GM19025 (cell line): Measurements from ENCODE around the gene PLAC9.
"Not testable (repeated sequence)": the region's sequence is repeated elsewhere in the genome, so short reads cannot be mapped to it uniquely, and the experiment has no call there.

Source experiments
- ATAC-seq: cut with Tn5 transposase; IDR thresholded peaks from one replicate; pipeline ENCODE4 v1.9.1; 2021; ENCODE audit warnings: mild to moderate bottlenecking, low read depth, moderate library complexity; ENCODE audit not compliant: unreplicated experiment

The PLAC9 gene

DNA sequence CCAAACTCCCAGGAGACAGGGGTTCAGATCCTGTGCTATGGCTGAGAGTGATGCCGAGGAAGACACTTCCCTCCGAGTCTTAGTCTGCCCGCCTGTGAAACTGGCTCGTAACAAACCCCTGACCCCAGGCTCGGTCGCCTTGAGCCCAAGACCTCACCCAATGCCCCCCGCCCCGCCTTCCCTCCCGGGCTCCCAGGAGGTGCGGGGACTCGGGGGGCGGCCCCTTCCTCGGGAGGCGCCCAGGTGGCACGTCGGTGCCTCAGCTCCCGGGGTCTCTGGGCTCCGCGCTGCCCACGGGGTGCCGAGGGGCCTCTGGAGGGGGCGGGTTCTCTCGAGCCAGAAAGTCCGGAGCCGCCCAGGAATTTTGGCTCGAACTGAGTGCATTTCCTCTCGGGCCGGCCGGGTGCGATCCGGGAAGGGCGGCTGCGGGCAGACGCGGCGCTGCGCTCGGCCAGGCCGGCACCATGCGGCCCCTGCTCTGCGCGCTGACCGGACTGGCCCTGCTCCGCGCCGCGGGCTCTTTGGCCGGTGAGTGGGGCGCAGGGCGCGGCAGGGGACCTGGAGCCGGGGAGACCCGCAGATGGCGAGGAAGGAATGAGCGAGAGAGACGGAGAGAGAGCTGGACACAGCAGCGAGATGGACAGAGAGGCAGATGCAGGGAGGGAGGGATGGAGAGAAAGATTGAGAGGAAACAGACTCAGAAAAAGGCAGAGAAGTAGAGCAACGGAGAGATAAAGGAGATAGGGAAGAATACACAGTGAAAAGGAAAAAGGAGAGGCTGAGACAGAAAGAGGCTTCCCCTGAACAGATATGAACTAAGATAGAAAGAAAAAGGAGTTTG, at the start of gene PLAC9:
TSS of gene PLAC9 (plus strand) at position 432 of the 841 bp plus-strand sequence. CDS start at position 465, 33 bp downstream.
- no peak for ATAC-seq

- ATAC-seq, result no peak
Observed at GRCh38 chr10:80090121-80090520, 42.4 kb upstream of the PLAC9 start.

- no peak for ATAC-seq
Observed at GRCh38 chr10:80094231-80094630, 38.3 kb upstream of the PLAC9 start.

DNA sequence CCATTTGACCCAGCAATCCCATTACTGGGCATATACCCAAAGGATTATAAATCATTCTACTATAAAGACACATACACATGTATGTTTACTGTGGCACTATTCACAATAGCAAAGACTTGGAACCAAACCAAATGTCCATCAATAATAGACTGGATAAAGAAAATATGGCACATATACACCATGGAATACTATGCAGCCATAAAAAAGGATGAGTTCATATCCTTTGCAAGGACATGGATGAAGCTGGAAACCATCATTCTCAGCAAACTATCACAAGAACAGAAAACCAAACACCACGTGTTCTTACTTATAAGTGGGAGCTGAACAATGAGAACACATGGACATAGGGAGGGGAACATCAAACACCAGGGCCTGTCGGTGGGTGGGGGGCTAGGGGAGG, 34.3 kb upstream of the PLAC9 start:
- ATAC-seq, result not testable (repeated sequence)

DNA sequence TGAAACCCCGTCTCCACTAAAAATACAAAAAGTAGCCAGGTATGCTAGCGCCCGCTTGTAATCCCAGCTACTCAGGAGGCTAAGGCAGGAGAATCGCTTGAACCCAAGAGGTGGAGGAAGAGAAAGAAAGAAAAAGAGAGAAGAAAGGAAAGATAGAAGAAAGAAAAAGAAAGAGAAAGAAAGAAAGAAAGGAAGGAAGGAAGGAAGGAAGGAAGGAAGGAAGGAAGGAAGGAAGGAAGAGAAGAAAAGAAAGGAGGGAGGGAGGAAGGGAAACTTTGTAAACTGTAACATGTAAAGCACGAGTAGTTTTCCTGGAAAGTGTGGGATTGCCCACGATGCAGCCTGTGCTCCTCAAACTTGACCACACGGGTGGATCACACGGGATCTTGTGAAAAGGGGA, 33.2 kb upstream of the PLAC9 start:
- ATAC-seq, result not testable (repeated sequence)

- no peak for ATAC-seq
Observed at GRCh38 chr10:80100116-80100515, 32.4 kb upstream of the PLAC9 start.

DNA sequence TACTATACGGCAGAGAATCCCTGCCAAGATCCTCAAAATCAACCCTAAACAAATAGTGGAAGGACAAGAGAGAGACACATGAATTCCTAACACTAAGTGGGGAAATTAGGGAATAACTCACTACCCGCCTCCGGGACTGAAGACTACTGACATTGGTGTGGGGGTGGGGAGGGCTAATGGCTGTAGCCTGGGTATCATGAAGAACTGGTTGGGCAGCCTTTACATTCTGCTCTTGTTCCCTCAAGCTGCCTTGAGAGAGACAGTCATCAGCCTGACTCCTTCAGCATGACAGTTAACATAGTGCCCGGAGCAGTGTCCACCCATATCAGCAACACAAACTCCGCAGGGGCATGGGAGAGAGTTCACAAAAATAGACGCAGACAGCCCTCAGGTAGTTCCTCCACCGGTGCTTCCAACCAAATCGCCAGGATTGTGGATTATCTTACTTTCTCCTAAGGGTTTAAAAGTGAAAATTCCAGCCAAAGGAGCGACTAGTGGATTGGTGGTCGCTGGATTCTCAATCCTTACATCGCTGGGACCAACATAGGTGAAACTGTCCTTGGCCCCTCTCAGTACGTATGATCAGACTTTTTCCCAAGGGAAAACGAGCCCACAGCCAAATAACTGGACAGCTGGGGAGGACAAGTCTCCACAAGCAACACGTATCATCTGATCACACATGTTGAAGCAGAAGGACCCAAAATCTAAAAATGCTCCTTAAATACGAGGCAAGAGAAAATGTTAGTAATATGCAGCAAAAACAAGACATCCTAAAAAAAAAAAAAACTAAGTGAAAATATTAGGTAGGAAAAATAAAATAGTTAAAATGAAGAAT, 31.5 kb upstream of the PLAC9 start:
- ATAC-seq, result no peak

DNA sequence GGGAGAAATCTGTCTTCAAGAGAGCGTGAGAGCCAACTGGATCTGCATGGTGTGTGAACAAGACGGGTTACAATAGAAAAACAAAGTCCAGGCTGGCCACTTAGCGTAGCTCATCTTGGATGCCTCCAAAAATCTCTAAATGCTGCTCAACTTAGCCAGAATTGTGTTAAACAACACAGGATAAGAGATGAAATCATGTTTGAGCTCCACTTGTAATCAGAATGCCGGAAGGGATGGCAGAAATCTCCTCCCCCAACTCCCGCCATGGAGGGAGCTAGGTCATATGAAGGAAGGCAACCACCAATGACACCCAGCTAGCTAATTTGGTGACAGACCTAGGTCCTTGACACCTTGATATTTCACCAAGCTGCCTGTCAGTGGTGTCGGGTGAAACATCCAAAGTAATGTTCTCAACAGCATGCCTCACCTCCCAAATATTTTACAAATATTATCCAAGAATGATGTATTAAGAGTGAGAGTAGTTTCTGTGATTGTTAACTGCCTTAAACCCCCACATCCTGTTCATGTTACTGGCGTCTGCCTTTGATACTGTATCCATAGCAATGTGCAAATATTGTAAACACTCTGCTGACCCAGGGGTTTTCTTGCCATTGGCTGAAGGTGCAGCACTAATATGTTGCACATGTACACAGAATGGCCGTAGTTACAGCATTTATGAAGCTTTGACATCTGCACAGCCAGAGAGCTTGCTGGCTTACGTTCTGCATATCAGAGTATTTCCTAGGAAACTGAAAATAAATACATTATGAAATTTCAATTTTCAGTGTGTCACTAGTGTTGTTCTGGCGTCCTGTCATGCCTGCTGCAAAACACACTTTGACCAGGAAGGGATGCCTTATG, 28.2 kb upstream of the PLAC9 start:
- no peak for ATAC-seq

DNA sequence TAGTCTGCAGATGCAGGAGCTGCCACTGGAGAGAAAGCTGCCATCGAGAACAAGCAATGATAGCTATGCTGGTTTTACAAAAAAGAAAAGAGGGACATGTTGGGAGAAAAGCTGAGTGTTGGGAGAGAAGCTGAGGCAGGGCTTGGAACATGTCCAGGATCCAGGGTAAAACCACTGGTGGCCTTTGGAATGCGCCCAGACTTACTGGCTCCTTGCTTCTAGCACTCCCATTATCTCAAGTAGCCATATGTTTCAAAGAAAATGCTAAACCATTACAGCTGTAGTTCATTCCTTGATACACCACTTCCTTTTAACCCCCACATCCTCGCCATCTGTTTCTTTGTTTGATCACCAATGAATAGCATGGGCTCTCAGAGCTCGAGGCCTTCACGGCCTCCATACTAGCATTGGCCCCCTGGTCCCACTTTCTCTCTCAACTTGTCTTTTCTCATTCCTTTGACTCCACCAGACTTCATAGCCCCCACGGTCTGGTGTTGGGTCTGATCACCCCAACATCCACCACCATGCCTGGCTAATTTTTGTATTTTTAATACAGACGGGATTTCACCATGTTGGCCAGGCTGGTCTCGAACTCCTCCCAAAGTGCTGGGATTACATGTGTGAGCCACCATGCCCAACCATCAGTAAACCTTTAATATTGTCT, 23.8 kb upstream of the PLAC9 start:
- no peak for ATAC-seq

DNA sequence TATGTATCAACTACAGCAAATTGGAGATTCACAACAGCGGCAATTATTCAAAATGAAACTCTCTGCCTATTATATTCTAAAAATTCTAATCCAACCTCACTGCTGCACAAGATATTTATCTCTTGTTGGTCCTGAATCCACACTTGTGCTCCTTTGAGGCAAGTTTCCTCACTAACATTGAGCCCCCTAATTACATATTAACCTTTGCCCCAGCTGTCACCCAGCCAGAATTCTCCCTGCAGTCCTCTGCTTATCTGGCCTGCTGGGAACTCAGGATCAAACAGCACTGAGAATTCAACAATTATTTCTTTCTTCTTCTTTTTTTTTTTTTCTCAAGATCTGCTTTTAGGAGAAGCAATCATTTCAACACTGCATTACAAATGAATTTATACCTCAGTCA, 21.5 kb upstream of the PLAC9 start:
- no peak for ATAC-seq

DNA sequence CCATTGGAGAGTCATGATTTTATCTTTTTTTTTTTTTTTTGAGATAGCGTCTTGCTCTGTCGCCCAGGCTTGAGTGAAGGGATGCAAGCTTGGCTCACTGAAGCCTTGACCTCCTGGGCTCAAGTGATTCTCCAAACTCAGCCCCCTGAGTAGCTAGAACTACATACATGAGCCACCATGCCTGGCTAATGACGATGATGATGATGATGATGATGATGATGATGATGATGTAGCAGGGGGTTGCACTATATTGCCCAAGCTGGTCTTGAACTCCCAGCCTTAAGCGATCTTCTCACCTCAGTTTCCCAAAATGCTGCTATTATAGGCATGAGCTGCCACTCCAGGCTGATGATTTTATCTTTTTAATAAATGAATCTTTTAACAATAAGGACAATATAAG, 13.9 kb upstream of the PLAC9 start:
- ATAC-seq, result no peak

- ATAC-seq, result no peak
Observed at GRCh38 chr10:80122110-80122710, 10.3 kb upstream of the PLAC9 start.

- no peak for ATAC-seq
Observed at GRCh38 chr10:80122746-80123145, 9.8 kb upstream of the PLAC9 start.

- no peak for ATAC-seq
Observed at GRCh38 chr10:80126876-80127275, 5.7 kb upstream of the PLAC9 start.

DNA sequence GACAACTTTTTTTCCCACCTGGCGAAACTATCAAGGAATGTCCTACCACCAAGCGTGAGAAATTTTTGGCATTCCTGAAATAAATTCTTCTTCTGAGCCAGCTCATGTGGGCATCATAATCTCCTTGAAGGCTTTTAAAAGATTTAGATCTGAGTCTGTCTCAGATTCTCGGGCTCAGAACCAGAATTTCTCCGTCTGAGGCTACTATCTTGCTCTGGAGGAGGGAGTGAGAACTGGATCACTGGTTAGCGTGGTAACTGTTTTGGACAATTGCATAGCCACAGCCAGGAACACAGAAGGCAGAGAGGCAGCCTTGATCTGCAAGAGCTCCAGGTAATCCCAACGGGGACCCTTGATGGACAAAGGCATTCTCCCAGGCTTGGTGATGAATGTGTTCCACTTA, 1.0 kb upstream of the PLAC9 start:
- no peak for ATAC-seq

GRCh38 chr10:80133206-80133605, 676 bp downstream of the PLAC9 start:
- no peak for ATAC-seq

DNA sequence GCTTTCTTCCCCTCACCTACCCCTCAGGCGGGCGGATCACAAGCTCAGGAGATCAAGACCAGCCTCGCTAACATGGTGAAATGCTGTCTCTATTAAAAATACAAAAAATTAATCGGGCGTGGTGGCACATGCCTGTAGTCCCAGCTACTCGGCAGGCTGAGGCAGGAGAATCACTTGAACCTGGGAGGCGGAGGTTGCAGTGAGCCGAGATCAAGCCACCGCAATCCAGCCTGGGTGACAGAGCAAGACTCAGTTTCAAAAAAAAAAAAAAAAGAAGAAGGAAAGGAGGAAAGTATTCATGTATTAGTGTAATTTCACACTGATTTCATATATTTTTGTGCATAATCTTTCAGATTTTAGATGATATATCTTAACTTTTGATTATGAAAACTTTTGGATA, 1.2 kb downstream of the PLAC9 start:
- ATAC-seq, result not testable (repeated sequence)

DNA sequence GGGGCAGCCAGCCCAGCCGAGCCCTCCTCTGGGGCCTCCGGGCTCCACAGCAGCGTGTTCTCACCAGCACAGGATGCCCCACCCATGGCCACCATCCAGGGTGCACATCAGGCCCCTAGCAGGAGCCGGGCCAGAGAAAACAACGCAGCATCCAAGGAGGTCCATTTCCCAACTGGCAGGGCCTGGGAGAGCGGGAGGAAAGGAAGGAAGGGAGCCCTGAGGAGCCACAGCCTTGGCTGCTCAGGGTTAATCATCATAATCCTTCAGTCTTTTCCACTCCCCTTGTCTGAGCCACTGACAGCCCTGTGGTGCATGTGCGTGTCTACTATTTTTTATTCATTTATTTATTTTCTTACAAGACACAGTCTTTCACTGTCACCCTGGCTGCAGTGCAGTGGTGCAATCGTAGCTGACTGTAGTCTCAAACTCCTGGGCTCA, 3.6 kb downstream of the PLAC9 start:
- no peak for ATAC-seq

GRCh38 chr10:80137031-80137862, 4.7 kb downstream of the PLAC9 start:
- ATAC-seq, result no peak
